Mesothelial cell of epicardium (in vitro differentiated cells): Measurements from ENCODE around the gene HSBP1. TPM values are rescaled to one million over a fixed set of nuclear protein-coding genes. Genes with fewer than 3 reads are reported as not detected.

Source experiments
- DNase-seq, 2 experiments: peaks; one replicate each; pipeline ENCODE4 v3.0.0; 2021; ENCODE audit warnings: low spot score in 2 of 2; ENCODE audit not compliant: unreplicated experiment in 2 of 2
- H3K27ac Mint-ChIP-seq: 2 replicates; pipeline ENCODE4 v1.8.0; 2021; ENCODE audit warnings: mixed read lengths
- H3K27me3 Mint-ChIP-seq: 2 replicates; pipeline ENCODE4 v1.8.0; 2021; ENCODE audit warnings: low read depth, mixed read lengths
- H3K36me3 Mint-ChIP-seq: 2 replicates; pipeline ENCODE4 v1.8.0; 2021; ENCODE audit warnings: mixed read lengths
- H3K4me1 Mint-ChIP-seq: 2 replicates; pipeline ENCODE4 v1.8.0; 2021; ENCODE audit warnings: mixed read lengths
- H3K4me3 Mint-ChIP-seq: 2 replicates; pipeline ENCODE4 v1.8.0; 2021; ENCODE audit warnings: mild to moderate bottlenecking, moderate library complexity, mixed read lengths
- H3K9me3 Mint-ChIP-seq: 2 replicates; pipeline ENCODE4 v1.8.0; 2021; ENCODE audit warnings: mixed read lengths
- total RNA-seq: library from RNA; stranded (reverse); gene quantifications from 3 replicates; pipeline ENCODE4 v1.2.1, GENCODE V29; 2021
- TF ChIP-seq, protein P1 (sequence below): fragments of 200-600 bp; sonication (generic); IDR thresholded peaks from one replicate; pipeline ENCODE4 v1.5.0; 2021; ENCODE audit warnings: antibody characterized with exemption; ENCODE audit not compliant: unreplicated experiment

Gene HSBP1
- total RNA-seq, 1 donor from 2014 or later = 139 TPM

DNA sequence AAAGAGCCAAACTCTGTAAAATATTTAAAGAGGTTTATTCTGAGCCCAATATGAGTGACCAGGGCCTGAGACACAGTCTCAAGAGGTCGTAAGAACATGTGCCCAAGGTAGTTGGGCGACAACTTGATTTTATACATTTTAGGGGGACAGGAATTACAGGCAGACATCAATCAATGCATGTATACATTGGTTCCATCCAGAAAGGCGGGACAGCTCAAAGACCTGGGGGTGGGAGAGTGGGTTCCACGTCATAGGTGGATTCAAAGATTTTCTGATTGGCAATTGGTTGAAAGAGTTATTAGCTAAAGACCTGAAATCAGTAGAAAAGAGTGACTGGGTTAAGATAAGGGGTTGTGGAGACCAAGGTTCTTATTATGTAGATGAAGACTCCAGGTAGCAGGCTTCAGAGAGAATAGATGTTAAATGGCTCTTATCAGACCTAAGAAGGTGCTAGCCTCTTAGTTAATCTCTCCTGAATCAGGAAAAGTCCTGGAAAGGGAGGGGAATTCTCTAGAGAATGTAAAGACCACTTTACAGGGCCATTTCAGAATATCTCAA is 32.4 kb downstream of the HSBP1 start:
- Mint-ChIP-seq H3K4me3 (no peak overlapping the region), H3K27ac (peak overlapping the region; percentile 40), H3K9me3 (peaks cover 3% of the 10 kb centered on the region), H3K4me1 (peaks cover 43% of the 10 kb centered on the region), H3K27me3 (no peaks in the 10 kb centered on the region), H3K36me3 (no peaks in the 10 kb centered on the region)
- DNase-seq = no peak
- TF ChIP-seq, protein P1, sequence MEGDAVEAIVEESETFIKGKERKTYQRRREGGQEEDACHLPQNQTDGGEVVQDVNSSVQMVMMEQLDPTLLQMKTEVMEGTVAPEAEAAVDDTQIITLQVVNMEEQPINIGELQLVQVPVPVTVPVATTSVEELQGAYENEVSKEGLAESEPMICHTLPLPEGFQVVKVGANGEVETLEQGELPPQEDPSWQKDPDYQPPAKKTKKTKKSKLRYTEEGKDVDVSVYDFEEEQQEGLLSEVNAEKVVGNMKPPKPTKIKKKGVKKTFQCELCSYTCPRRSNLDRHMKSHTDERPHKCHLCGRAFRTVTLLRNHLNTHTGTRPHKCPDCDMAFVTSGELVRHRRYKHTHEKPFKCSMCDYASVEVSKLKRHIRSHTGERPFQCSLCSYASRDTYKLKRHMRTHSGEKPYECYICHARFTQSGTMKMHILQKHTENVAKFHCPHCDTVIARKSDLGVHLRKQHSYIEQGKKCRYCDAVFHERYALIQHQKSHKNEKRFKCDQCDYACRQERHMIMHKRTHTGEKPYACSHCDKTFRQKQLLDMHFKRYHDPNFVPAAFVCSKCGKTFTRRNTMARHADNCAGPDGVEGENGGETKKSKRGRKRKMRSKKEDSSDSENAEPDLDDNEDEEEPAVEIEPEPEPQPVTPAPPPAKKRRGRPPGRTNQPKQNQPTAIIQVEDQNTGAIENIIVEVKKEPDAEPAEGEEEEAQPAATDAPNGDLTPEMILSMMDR = no peak

DNA sequence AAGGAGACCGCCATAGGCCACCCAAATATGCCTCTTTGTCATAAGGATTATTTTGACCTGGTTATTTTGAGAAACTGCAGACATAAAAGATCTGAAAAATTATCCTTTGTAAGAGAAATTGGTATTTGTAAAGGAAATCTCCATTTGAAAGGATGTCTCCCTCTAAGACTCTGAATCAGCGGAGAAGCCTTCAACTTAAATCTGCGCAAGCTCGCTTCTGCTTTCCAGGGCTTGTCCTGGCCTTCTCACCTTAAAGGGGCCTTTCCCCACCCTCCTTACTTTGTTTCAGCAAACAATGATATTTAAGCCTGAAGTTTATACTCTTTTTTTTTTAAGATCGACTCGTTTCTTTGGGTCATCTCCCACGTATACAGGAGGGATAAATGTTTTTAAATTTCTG is 34.5 kb downstream of the HSBP1 start:
- Mint-ChIP-seq H3K27me3 (no peaks in the 10 kb centered on the region), H3K4me1 (peaks cover 32% of the 10 kb centered on the region), H3K27ac (peak overlapping the region; percentile 21), H3K4me3 (no peak overlapping the region), H3K9me3 (peaks cover 3% of the 10 kb centered on the region), H3K36me3 (no peaks in the 10 kb centered on the region)
- TF ChIP-seq, protein P1 = no peak
- no peak for DNase-seq

DNA sequence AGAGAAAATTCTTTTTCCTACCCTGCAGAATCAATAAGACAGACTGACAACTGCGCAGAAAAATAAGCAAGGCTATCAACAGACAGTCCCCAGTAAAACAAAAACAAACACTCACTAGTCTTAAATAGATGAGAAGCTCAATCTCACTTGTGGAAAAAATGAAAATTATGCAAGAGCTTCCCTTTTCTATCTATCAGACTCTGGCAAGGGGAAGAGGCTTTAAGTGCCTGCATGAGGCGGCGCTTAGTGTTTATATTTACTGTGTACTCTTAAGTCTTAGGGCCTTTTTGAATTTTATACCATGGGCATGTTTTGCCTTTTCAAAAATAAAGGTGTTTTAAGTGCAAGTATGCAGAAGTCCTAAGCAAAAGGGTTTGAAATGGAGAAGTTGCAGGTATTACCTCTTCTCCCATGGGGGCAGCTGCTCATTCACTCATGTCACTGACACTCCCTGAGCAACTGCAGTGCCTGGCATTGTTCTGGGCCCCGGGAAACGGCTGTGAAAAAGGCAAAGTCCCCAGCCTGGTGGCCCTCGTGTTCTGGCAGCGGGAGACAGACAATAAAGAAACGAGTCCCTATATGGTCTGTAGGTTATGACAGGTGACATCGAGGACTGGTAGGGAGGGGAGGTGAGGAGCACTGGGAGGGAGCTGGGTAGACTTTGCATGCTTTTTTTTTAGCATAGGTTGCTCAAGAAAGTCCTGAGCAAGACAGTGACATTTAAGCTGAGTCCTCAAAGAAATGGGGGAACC is 35.2 kb downstream of the HSBP1 start:
- Mint-ChIP-seq H3K36me3 (no peaks in the 10 kb centered on the region), H3K4me1 (peaks cover 37% of the 10 kb centered on the region), H3K9me3 (peaks cover 3% of the 10 kb centered on the region), H3K27me3 (no peaks in the 10 kb centered on the region), H3K27ac (peak overlapping the region; percentile 21), H3K4me3 (no peak overlapping the region)
- TF ChIP-seq, protein P1 = no peak
- DNase-seq = no peak

DNA sequence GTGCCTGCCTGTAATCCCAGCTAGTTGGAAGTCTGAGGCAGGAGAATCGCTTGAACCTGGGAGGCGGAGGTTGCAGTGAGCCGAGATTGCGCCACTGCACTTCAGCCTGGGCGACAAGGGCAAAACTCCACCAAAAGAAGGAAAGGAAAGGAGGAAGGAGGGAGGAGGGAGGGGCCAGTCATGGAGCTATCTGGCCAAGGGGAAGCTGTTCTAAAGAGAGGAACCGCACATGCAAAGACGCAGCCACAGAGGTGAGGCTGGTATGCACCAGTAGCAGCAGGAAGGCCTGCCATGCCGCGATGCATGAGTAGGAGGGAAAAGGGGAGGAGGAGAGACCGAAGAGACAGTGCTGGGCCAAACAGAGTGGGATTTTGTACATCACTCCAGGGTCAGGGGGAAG is 35.9 kb downstream of the HSBP1 start:
- H3K9me3 Mint-ChIP-seq = peaks cover 3% of the 10 kb centered on the region
- H3K36me3 Mint-ChIP-seq = no peaks in the 10 kb centered on the region
- H3K4me1 Mint-ChIP-seq = peaks cover 33% of the 10 kb centered on the region
- no peak overlapping the region for H3K27ac Mint-ChIP-seq
- no peaks in the 10 kb centered on the region for H3K27me3 Mint-ChIP-seq
- DNase-seq = no peak
- TF ChIP-seq, protein P1 = no peak
- no peak overlapping the region for H3K4me3 Mint-ChIP-seq

DNA sequence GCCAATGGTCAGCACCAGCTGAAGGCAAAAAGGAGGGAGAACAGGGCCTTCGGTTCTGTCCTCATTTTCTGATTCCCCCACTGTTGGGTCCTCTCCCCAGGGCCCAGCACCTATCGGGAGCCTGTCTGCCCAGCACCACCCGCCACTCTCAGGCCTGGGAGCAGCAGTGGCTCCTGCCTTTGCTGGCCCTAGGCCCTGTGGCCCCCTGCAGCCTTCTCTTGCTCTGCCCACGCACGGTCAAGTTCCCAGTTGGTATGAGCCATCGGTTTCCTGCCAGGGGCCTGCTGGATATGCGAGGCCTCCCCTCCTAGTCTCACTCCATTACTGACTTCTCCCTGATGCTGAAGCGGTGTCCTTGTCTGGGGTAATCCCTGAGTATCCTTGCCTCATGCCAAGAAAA is 37.5 kb downstream of the HSBP1 start:
- H3K36me3 Mint-ChIP-seq = no peaks in the 10 kb centered on the region
- H3K4me3 Mint-ChIP-seq = no peak overlapping the region
- no peak for DNase-seq
- H3K4me1 Mint-ChIP-seq = peaks cover 24% of the 10 kb centered on the region
- H3K27ac Mint-ChIP-seq = no peak overlapping the region
- no peaks in the 10 kb centered on the region for H3K9me3 Mint-ChIP-seq
- TF ChIP-seq, protein P1 = no peak
- H3K27me3 Mint-ChIP-seq = no peaks in the 10 kb centered on the region
